K562 (cell line): ENCODE data around the gene ITPR2. TPM values are rescaled to one million over a fixed set of nuclear protein-coding genes. Genes with fewer than 3 reads are reported as not detected.

Source experiments
- ATAC-seq: fragments of 200-7000 bp; cut with Tn5 transposase; 3 replicates; pipeline ENCODE4 v1.9.1; 2020; ENCODE audit warnings: moderate library complexity
- BruUV-seq: library from RNA; stranded (reverse); fragments of 400-500 nt; replicated peaks from 2 replicates; lab custom pipeline; 2021; lab: Mats Ljungman, UMichigan
- CTCF ChIA-PET: fragments of 300-600 bp; formaldehyde crosslinking; extraction: SDS; loops from one replicate; lab custom pipeline; 2021; ENCODE audit warnings: low intra/inter-chr PET ratio; lab: Yijun Ruan, JAX
- POLR2A ChIA-PET: fragments of 300-600, 350-650 bp; sonication (Branson Sonifier 250); formaldehyde crosslinking; extraction: SDS; loops from one replicate; lab custom pipeline; 2021; ENCODE audit warnings: antibody characterized with exemption, inconsistent platforms; lab: Yijun Ruan, JAX
- DNase-seq, 4 experiments: peaks; one replicate each; pipeline versions ENCODE4 v3.0.0 to v3.0.0-alpha.2; 2011 to 2018; ENCODE audit warnings: low spot score in 3 of 4, mixed read lengths in 3 of 4; ENCODE audit errors: extremely low read depth in 1 of 4
- FAIRE-seq: peaks from 2 replicates; lab custom pipeline; 2011; peaks lifted over from hg19 to GRCh38; lab: Jason Lieb, UNC
- H2AFZ ChIP-seq: 2 replicates; pipeline ENCODE4 v1.6.0; 2011; ENCODE audit warnings: low read depth, low read length, control low read depth, inconsistent platforms
- H3K27ac ChIP-seq: fragments of 200-600 bp; 3 replicates; pipeline ENCODE4 v1.8.0; 2011; ENCODE audit warnings: low read depth, mild to moderate bottlenecking, control low read depth, inconsistent platforms, low read length, moderate library complexity, mixed read lengths; ENCODE audit errors: extremely low read depth
- H3K27me3 ChIP-seq, 2 experiments: fragments of 300-600 bp in 1 of 2; 2 replicates in 1 of 2; 3 replicates in 1 of 2; pipeline versions ENCODE4 v1.6.0 to v1.8.0; 2011; ENCODE audit warnings: inconsistent platforms in 2 of 2, low read length in 2 of 2, mild to moderate bottlenecking in 1 of 2, mixed read lengths in 1 of 2, moderate library complexity in 1 of 2; ENCODE audit not compliant: control insufficient read depth in 2 of 2, insufficient read depth in 2 of 2
- H3K36me3 ChIP-seq: fragments of 300-600 bp; 3 replicates; pipeline ENCODE4 v1.8.0; 2011; ENCODE audit warnings: mild to moderate bottlenecking, low read length, inconsistent platforms; ENCODE audit not compliant: control insufficient read depth, insufficient read depth
- H3K4me1 ChIP-seq, 2 experiments: fragments of 200-600 bp in 1 of 2; replicated peaks in 1 of 2; 2 replicates in 1 of 2; 3 replicates in 1 of 2; pipeline versions ENCODE4 v1.5.1 to v1.8.0; 2011; ENCODE audit warnings: inconsistent platforms in 2 of 2, low read length in 2 of 2, mild to moderate bottlenecking in 1 of 2, mixed read lengths in 1 of 2, moderate library complexity in 1 of 2; ENCODE audit not compliant: control insufficient read depth in 2 of 2, insufficient read depth in 2 of 2
- H3K4me2 ChIP-seq: 2 replicates; pipeline ENCODE4 v1.6.1; 2011; ENCODE audit warnings: low read length, control low read depth, inconsistent platforms, mixed read lengths; ENCODE audit not compliant: insufficient read depth
- H3K4me3 ChIP-seq: fragments of 200-600 bp; sonication (generic), shearing (Covaris generic); 2 replicates; pipeline ENCODE4 v1.5.1; 2016; ENCODE audit warnings: control low read depth, inconsistent platforms
- H3K79me2 ChIP-seq: fragments of 200-600 bp; 3 replicates; pipeline ENCODE4 v1.8.0; 2011; ENCODE audit warnings: low read length, inconsistent platforms; ENCODE audit not compliant: control insufficient read depth, insufficient read depth
- H3K9ac ChIP-seq, 2 experiments: 2 replicates each; pipeline versions ENCODE4 v1.6.0 to v1.6.1; 2011; ENCODE audit warnings: low read depth in 2 of 2, low read length in 2 of 2, control low read depth in 1 of 2, inconsistent platforms in 1 of 2, mild to moderate bottlenecking in 1 of 2, mixed read lengths in 1 of 2; ENCODE audit not compliant: insufficient read depth in 1 of 2
- H3K9me1 ChIP-seq: one replicate; pipeline ENCODE4 v1.6.0; 2011; ENCODE audit warnings: inconsistent platforms, mild to moderate bottlenecking, low read length, moderate library complexity; ENCODE audit not compliant: control insufficient read depth, insufficient read depth
- H3K9me3 ChIP-seq: replicated peaks from 2 replicates; pipeline ENCODE4 v1.5.1; 2011; ENCODE audit warnings: low read depth, low read length, inconsistent platforms; ENCODE audit not compliant: control insufficient read depth, insufficient read depth
- H4K20me1 ChIP-seq: replicated peaks from 2 replicates; pipeline ENCODE4 v1.6.1; 2011; ENCODE audit warnings: low read length, inconsistent platforms, mixed read lengths; ENCODE audit not compliant: control insufficient read depth, insufficient read depth
- CCNT2 ChIP-seq: IDR thresholded peaks from 2 replicates; pipeline ENCODE4 v1.6.1; 2011; ENCODE audit warnings: borderline replicate concordance, low read depth, mild to moderate bottlenecking, moderate library complexity, mixed read lengths, low read length; ENCODE audit not compliant: insufficient read length; ENCODE audit errors: extremely low read depth
- SPI1 ChIP-seq: IDR thresholded peaks from 2 replicates; pipeline ENCODE4 v1.6.1; 2011; ENCODE audit warnings: low read depth, low read length, control low read depth, borderline replicate concordance
- TAF7 ChIP-seq: fragments of 450-650 bp; IDR thresholded peaks from 2 replicates; pipeline ENCODE4 v1.6.1; 2016; ENCODE audit warnings: missing genetic modification characterization, missing compliant biosample characterization
- WGBS: fragments of 100-300 bp; shearing (Covaris generic); methylation state at CpG from one replicate; pipeline ENCODE4 v1.1.6; 2016; ENCODE audit warnings: low coverage, mixed read lengths; ENCODE audit not compliant: insufficient coverage; ENCODE audit errors: missing lambda C conversion rate; 5-methylcytosine and 5-hydroxymethylcytosine counted together
- in situ Hi-C: fragments of 300-500 bp; cut with MboI; formaldehyde crosslinking; loops from 4 replicates; pipeline ENCODE4 v1.15.0; 2018; ENCODE audit warnings: inconsistent platforms, mixed read lengths
- intact Hi-C: fragments of 100-400 bp; cut with micrococcal nuclease; formaldehyde crosslinking; loops from 2 replicates; pipeline ENCODE4 v1.14.2; 2022
- polyA plus RNA-seq, 8 experiments: library from polyadenylated mRNA; depleted of rRNA in 4 of 8; stranded (reverse) in 5 of 8; unstranded in 3 of 8; fragments of >200 nt; fragmentation: Nextera tagmentation in 2 of 8; fragmentation: Illumina TruSeq in 1 of 8; extraction: Ambion mirVana in 2 of 8; extraction: Trizol in 1 of 8; gene quantifications; 2 replicates each; pipeline versions ENCODE4 v1.2.1 to v1.2.3, GENCODE V29; 2011 to 2014; ENCODE audit warnings: inconsistent platforms in 1 of 8, missing spikeins in 1 of 8
- total RNA-seq, 7 experiments: library from RNA; depleted of rRNA in 6 of 7; stranded (reverse); fragments of >200 nt in 6 of 7; fragmentation: Illumina TruSeq in 2 of 7; extraction: Trizol in 2 of 7; gene quantifications; 2 replicates each; pipeline versions ENCODE4 v1.2.1 to v1.2.3, GENCODE V29; 2011 to 2021; ENCODE audit warnings: low replicate concordance in 1 of 7
- TF ChIP-seq, protein P1 (sequence below): fragments of 250-450 bp; sonication (Bioruptor Pico); IDR thresholded peaks from 2 replicates; pipeline ENCODE4 v1.5.1; 2021; ENCODE audit warnings: mild to moderate bottlenecking

ITPR2 gene
- total and polyA plus RNA-seq, 9 of the 15 experiments (the other 6 are each of a cell fraction or from before 2014, with no cell fraction given) = 0.21 to 3.3 (median 0.95) TPM

DNA sequence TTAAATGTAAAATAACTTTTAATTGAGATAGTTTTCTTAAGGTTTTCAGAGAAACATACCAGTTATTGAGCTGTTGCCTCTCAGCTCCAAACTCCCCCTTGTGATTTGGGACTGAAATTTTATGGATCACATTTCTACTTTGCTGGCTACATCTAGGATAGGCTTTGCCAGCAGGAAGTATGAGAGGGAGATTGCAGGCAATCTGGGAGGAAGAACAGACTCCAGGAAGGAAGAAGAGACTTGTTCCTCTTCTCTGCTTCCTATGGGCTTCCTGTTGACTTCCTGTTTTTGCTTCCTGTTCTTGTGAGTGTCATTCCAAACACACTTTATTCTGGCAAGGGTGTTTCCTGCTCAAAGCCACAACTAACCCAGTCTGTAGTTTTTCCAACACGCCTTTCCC is 312.9 kb downstream of the ITPR2 start:
- POLR2A ChIA-PET = no interaction called here
- Histone ChIP-seq H3K4me3 (no peak overlapping the region), H3K4me2 (no peak overlapping the region), H3K79me2 (no peaks in the 10 kb centered on the region), H3K9ac (no peak overlapping the region), H3K36me3 (no peaks in the 10 kb centered on the region), H3K9me3 (peaks cover 2% of the 10 kb centered on the region; the same call in 1 of the 2 replicates), H3K27me3 (no peaks in the 10 kb centered on the region), H2AFZ (no peak overlapping the region), H3K27ac (no peak overlapping the region), H4K20me1 (no peaks in the 10 kb centered on the region), H3K9me1 (no peaks in the 10 kb centered on the region), H3K4me1 (no peaks in the 10 kb centered on the region)
- intact Hi-C loops = loop anchor here (10.0 kb wide), 1 partner anchor 425 kb away; no protein-coding TSS in a partner anchor
- no TSS peak for BruUV-seq
- ATAC-seq = no peak
- FAIRE-seq = no peak
- DNase-seq = no peak
- CTCF ChIA-PET = interaction anchor here (0.6 kb wide), 1 partner anchor 41 kb away, joined by 3 read pairs; no protein-coding TSS in a partner anchor
- in situ Hi-C loops = no loop called here
- WGBS = 0% methylated on average over 1 of the region's 1 CpG
- TF ChIP-seq TAF7 (tag) (no peak), CCNT2 (no peak), SPI1 (0 out of 2 replicates have a peak, but pooled peaks have one; percentile 43)
- TF ChIP-seq, protein P1, sequence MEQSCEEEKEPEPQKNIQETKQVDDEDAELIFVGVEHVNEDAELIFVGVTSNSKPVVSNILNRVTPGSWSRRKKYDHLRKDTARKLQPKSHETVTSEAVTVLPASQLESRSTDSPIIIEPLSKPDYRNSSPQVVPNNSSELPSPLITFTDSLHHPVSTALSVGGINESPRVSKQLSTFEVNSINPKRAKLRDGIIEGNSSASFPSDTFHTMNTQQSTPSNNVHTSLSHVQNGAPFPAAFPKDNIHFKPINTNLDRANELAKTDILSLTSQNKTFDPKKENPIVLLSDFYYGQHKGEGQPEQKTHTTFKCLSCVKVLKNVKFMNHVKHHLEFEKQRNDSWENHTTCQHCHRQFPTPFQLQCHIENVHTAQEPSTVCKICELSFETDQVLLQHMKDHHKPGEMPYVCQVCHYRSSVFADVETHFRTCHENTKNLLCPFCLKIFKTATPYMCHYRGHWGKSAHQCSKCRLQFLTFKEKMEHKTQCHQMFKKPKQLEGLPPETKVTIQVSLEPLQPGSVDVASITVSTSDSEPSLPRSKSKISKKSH (CRISPR knock-in tag) = no peak
